Middle frontal gyrus (tissue), 1 donor: ENCODE measurements around the gene GOLGA1.
"Not testable (repeated sequence)": the region's sequence is repeated elsewhere in the genome, so short reads cannot be mapped to it uniquely, and the experiment has no call there.

ENCODE experiments used
- DNase-seq: peaks from one replicate; pipeline ENCODE4 v3.0.0-alpha.2; 2015; ENCODE audit warnings: low spot score; ENCODE audit errors: extremely low spot score

GOLGA1 gene

DNA sequence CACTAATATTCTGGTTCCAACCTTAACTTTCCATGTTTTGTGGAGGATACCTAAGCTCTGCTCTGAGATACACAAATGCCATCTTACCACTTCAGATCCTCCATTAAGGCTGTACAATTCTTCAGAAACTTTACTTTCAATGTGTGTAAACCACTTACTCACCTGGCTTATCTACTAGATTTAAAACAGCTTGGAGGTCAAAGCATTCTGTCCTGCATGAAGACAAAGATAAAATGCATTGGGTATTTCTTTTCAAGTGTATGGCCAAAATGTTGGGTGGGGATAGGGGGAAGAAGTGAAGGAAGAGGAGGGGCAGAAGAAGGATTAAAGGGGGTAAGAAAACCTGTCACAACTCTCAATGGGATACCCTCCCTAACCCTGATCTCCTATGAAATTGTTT is 939 bp downstream of the GOLGA1 start:
- no peak for DNase-seq

DNA sequence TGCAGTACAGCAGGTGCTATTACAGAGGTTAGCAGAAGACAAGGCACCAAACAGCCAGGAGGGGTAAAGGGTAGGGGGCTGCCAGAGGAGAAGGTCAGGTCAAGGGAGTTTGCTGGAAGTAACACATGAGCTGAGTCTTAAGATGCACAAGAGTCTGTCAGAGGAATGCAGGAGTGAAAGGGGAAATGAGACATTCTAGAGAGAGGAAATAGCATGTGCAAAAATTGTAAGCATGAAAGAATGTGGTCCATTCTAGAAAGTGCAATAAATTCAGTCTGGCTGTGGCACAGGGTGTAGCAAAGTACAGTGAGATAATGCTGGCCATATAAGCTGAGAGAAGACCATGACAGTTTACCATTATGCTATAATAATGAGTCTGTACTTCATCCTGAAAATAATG is 6.6 kb downstream of the GOLGA1 start:
- DNase-seq = no peak

DNA sequence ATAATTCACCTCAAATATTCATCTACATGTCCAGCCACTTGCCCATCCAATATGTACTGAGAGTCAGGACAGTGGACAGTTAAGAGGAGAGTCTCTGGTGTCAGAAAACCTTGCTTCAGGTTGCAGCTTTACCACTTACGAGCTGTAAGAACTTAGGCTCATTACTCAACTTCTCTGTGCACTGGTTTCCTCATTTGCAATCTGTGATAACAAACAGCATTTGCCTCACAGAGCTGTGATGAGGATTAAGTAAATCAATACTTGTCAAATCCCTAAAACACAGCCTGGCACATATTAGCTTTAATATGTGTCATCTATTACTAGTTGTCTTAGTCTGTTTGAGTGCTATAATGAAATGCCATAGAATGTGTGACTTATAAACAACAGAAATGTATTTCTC is 8.6 kb downstream of the GOLGA1 start:
- no peak for DNase-seq

DNA sequence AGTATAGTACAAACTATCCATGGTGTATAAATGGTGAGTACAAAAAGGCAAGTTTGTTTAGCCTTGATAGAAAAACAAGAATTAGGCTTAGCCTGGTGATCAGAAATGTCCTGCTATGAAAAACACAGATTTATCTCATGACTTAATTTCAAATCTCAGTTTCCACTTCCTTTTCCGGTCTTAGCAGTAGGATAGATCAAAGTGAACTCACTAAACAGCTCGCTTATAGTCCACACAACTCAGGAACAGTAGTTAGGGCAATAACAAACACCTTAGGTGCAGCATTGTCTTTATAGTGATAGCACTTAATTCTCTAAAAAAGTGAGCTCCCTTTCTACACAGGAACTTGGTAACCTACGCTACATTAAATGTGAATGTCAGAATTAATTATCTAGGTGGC is 11.4 kb downstream of the GOLGA1 start:
- DNase-seq = no peak

DNA sequence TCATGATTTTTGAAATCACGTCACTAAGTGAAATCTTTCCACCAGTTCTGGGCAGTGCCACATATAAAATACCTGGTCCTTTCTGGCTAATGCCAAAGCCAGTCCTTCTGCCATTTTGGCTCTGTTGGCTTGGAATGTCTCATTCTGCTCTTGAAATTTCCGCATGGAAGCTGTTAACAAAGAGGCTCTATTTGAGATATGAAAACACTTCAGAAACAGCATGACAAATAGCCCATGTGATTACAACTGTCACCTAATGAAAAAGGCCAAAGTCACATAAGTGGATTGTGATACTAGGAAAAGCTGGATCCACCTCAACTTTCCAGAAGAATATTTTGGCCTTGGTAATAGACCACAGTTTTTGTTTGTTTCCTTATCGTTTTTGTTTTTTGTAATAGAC is 12.8 kb downstream of the GOLGA1 start:
- DNase-seq = no peak

DNA sequence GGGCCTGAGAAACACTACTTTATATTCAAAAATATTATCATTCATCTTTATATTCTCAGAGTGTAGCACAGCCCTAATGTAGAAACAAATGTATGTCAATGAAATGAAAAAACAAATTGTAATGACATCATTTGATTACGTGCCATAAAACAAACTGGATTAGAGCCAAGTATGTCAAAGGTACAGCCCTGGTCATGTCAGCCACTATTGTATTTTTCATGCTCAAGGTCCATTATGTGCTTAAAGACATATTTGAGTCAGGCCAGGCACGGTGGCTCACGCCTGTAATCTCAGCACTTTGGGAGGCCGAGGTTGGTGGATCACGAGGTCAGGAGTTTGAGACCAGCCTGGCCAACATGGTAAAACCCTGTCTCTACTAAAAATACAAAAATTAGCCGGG is 20.5 kb downstream of the GOLGA1 start:
- DNase-seq = not testable (repeated sequence)

DNA sequence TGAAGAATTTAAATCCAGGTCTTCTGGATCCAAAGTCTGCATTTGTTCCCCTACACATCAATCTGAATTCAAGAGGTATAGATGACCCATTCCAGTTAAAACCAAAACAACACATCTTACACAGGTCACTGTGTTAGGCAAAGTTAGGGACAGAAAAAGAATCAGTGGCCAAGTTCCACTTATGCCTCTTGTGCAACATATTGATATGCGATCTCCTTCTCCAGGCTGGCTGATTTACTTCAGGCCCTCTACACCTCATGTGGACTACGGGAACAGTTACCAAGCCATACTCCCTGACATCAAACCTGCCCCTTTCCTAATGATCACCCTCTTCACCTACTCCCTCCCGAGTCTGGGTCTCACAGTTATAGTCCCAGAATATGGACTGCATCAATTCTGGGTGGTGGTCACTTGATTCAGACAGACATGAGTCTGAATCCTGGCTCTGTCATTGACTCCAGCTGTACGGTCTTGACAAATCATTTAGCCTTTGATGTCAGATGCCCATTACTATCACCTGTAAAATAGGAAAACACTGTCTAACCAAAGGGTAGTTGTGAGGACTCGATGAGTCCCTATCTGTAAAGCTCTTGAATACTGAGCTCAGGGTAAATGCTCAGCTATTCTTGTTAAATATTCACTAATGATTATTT is 26.0 kb downstream of the GOLGA1 start:
- no peak for DNase-seq

DNA sequence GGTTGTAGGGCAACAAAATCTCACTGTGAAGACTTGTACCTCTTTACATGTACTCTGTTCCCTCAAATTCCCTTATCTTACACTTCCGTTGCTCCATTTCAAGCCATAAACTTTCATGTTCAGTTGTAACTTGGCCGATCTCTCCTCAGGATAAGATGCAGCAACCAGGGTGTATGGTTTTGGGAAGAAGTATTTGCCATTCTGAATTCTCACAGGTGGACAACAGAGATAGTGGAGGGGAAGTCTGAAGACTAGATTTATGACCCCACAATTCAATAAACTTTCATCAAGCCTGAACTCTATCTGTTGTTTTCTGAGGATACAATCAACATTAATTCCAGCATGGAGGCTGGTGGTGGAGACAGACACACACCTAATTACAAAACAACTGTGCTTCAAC is 27.5 kb downstream of the GOLGA1 start:
- DNase-seq = no peak

DNA sequence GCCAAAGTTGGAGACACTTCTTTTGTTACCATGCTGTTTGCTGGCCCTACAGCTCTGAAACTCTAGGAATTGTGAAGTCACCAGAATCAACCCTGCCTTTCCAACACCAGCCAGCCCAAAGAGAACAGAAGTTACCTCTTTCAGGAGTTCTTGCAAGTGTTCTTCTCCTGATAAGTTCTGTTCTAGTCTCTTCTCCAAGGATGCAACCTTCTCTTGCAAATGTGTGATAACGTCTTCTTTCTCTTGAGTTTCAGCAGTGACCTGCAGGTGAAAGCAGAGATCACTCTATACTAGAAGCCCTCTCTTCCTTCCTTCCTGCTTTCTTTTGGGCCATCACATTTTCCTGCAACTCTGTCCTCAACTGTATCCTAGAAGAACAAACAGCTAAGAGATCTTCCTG is 29.1 kb downstream of the GOLGA1 start:
- DNase-seq = no peak

DNA sequence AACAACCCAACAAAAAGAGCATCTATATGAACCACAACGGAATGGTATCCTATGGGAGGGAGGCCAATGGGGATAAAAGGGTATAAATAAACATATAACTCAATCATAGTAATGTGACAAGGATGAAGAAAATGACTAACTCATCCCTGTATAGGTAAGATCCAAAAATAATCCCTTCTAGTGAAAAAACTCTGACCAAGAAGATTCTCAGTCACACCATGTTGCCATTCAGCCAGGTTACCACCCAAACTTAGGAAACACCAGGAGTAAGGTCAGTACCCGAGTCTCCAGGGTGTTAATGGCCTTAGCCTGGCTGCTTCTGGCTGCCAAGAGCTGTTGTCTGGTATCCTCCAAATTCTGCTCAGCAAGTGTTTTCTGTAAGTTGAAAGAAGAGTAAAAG is 32.8 kb downstream of the GOLGA1 start:
- DNase-seq = no peak

DNA sequence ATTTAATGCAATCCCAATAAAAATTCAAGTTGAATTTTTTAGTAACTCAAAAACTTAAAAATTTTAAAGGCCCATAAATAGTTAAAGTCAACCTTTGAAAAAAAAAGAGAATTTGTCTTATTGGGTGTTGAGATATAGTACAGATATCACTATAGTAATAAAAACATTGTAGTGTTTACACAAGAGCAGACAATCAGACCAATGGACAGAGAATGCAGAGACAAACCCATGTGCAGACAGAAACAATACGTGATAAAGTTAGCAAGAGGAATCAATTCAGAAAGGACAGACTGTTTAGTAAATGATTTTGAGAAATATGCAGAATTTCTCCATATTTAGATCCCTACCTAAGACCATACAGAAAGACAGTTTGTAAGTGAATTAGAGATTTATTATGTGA is 33.9 kb downstream of the GOLGA1 start:
- no peak for DNase-seq

DNA sequence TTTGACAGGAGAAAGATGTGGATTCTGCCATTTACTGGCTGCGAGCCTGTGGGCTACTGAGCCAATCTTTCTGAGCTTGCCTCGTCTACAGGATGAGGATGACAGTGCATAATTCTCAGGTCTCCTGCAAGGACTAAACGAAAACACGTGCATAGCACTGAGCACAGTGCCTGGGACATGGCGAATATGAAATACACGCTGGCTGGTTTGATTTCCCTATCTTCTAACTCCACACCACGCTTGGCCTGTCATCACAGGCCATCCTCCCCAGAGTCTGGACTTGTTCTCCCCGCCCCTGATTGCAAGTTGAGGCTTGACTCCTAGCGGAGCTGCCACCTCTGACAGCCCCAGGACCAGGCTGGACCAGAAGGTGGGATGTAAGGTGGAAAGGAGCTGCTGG is 41.0 kb downstream of the GOLGA1 start:
- no peak for DNase-seq

DNA sequence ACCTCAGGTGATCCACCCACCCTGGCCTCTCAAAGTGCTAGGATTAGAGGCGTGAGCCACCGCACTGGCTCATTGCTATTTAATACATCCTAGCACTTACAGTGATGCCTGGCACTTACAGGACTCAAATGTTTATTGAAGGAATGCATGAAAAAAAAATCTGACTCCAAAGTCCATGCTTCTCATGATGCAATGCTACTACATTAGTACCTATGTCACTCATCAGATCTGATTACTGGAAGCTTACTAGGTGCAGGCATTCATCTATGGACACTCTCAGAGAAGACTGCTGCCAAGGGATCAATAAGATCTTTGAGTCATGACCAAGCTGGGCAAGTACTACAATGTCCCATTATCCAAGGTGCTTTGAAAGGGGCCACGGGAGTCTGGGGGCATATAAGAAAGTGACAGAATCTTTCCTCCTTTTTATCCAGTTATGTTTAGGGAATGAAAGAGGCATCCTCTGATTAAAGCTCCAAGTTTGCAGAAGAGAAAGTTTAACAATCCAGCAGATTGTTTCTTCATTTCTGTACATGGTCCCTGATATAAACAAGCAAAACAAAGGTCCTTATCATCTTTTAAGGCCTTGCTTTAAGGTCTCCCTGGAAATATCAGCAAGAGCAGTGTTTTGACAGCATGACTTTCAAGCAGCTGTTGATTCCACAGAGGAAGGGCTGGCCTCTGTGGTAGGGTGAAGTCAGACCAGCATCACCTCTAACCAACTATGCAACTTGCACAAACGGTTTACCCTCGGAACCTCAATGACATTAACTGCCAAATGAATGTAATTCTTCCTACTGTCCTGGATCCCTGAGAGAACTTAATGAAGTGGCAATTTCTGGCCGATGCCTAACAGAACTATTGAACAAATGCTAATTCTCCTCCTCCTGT is 43.1 kb downstream of the GOLGA1 start:
- DNase-seq = no peak

DNA sequence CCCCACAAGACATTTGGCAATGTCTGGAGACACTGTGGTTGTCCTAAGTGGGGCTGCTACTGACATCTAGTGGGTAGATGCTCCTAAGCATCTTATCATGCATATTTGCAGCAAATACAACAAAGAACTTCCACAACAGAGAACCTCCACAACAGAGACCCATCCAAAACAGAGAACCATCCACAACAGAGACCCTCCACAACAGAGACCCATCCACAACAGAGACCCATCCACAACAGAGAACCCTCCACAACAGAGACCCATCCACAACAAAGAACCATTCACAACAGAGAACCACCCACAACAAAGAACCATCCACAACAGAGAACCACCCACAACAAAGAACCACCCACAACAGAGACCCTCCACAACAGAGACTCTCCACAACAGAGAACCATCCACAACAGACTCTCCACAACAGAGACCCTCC is 46.1 kb downstream of the GOLGA1 start:
- peak; percentile 13 for DNase-seq

DNA sequence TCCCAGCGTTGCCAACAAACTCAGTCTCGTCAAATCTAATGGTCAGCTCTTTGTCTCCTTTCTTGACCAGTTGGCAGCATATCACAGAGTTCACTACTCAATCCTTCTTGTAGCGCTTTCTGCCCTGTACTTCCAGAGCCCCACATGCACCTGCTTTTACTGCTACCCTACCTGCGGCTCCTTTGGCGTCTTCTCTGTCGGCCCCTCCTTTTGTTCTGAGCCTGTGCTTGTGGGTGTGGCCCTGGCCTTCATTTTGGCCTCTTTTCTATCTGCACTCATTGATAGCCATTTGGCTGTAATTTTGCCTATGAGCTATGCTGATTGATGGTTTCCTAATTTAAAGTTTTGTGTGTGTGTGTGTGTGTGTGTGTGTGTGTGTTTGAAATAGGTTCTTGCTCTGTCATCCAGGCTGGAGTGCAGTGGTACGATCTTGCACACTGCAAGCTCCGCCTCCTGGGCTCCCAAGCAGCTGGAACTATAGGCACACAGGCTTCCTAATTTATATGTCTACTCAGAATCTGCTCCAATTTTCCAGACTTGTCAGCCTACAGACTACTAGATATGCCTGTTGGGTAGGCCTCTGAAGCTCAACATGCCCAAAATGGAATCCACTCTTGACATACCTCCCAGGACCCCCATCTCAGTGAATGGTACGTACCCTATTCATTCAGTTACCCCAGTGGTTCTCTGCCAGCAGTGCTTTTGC is 46.7 kb downstream of the GOLGA1 start:
- no peak for DNase-seq

DNA sequence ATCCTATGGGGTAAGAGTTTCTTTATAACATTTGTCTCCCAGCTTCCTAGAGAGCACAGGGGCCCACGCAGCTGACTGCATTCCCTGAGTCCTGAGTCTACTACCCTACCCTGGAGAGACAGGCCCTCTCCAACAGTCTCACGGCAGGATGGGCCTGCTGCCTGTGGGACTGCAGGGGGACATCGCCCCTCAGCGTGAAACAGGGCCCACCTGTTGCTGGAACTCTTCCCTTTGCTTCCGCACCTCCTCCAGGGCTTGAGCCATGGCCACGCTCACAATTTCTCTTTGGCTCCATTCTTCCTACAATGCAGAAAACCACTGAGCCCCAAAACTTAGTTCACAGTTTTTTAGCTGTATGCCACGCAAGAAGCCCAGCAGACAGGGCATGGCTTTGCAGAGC is 50.7 kb downstream of the GOLGA1 start:
- DNase-seq = no peak

DNA sequence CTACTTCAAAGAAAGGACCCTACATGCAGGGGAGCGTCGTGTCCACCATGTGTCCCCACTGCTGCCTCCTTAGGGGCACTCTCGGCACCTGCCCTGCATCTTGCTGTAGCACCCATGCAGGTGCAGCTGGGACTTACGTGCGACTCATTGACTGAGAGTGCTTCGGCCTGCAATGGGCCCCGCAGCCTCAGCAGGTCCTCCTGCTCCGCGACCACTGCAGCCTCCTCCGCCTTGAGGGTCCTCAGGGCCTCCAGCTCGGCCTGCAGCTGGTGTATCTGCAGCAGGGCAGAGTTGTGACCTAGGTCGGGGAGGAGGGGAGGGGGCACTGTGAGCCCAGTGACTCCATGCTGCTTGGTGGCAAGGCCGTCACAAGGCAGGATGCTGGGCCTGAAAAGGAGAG is 51.9 kb downstream of the GOLGA1 start:
- DNase-seq = no peak

DNA sequence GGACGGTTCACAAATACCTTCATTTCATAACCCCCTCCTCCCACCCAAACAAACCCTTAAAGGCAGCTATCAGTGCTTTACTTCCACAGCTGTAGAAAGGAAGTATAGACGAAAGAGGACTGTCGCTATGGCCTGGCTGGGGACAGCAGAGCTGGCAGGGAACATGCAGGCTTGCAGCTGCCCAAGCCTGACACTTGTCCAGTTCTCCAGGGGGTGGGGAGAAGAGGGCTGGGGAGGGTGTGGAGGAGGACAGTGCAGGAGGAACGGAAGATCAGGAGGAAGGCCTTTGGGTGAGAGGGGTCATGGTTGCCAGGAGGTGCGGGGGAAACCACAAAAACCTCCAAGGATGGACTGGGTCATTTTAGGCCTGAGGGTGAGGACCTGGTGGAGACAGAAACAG is 53.1 kb downstream of the GOLGA1 start:
- no peak for DNase-seq

DNA sequence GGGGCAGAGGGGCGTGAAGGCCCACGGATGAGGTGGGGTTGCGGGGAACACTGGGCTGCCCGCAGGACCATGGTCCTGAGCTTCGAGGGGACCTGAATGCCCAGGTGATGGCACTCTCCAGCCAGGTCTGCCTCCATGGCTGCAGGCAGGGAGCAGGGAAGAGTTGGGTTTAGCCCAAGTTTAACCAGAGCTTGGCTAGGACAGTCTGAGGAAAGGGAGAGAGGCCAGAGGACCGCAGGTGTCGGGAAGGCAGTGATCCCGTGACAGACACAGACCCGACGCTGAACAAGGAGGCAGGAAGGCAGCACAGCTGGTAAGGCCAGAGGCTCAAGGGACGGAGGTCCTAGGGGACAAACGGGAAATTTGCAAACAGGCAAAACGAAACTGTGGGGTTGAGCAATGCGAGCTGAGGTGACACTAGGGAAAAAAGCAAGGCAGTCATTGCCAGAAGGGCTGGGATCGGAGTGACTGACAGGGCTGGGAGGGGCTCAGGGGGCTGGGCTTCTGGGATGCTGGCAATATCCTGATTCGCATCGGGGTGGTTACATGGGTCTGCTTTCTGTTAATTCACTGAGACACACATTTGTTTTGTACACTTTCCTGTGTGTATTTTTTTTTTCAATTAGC is 53.9 kb downstream of the GOLGA1 start:
- DNase-seq = no peak

DNA sequence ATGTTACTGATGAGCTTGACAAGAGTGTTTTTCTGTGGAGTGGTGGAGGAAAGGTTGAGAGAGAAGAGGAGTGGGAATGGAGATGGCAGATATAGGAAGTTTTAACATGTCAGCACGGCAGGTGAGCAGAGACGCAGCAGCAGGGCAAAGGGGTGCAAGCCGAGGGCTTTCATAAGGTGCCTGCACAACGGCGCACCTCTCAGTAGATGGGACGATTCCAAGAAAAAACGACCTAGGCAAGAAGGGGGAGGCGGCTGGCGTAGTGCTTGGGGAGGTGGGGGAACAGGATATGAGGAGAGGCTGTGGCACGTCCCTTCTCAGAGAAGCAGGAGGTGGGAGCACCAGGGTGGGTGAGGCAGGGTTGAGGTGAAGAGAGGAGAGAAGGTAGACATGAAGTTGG is 54.4 kb downstream of the GOLGA1 start:
- DNase-seq = no peak

DNA sequence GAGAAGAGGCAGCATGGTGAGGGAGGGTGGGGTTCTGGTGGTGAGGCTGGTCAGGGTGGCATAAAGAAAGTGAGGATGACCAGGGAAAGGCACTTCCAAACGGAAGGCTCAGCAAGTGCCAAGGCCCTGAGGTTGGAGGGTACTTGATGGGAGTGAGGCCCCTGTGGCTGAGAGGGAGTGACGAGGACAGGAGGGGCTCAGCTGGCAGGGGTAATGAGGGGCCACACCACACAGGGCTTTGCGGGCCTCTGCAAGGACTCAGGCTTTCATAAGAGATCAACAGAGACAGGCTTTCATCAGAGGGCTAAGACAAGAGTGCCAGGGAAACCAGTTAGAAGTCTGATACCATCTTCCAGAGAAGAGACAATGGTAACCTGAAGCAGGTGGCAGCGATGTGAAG is 55.3 kb downstream of the GOLGA1 start:
- DNase-seq = no peak

DNA sequence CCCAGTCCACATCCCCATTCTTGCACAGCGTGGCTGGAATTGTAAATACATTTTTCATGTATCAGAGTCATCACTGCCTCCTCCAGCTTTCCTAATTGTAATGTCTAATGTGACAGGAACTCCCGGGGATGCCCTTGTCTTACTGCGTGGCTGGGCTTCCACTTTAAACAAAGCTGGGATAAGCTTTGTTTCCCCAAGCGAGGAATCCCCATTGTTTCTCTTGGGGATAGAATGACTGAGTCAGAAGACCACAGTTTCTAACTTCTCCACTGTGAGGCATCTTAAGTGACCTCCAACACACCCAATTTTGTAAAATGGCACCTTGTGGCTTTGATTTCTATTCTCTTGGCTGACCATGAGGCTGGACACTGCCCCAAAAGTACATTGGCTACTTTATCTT is 56.5 kb downstream of the GOLGA1 start:
- DNase-seq = no peak
